HG03521 (cell line): ENCODE results near the gene SLC9A7.
"Not testable (repeated sequence)": the region's sequence is repeated elsewhere in the genome, so short reads cannot be mapped to it uniquely, and the experiment has no call there.

Experiments
- ATAC-seq: cut with Tn5 transposase; IDR thresholded peaks from one replicate; pipeline ENCODE4 v1.9.1; 2021; ENCODE audit warnings: mild to moderate bottlenecking, moderate library complexity; ENCODE audit not compliant: unreplicated experiment

Gene SLC9A7

GRCh38 chrX:46758956-46759644 lies at the start of gene SLC9A7:
SLC9A7 (minus strand) TSS chrX:46759118; CDS start chrX:46759029, 89 bp downstream.
- peak; percentile 66 for ATAC-seq

GRCh38 chrX:46805270-46805669 lies 46.4 kb upstream of the SLC9A7 start:
- ATAC-seq = no peak

- no peak for ATAC-seq
These were observed 44.2 kb upstream of the SLC9A7 start for GRCh38 chrX:46803140-46803539.

GRCh38 chrX:46796574-46797191 lies 37.8 kb upstream of the SLC9A7 start:
- no peak for ATAC-seq

- ATAC-seq = no peak
These were observed 34.6 kb upstream of the SLC9A7 start for GRCh38 chrX:46793386-46794143.

GRCh38 chrX:46792810-46793188 lies 33.9 kb upstream of the SLC9A7 start:
- ATAC-seq = no peak

- peak; percentile 50 for ATAC-seq
These were observed 33.2 kb upstream of the SLC9A7 start for GRCh38 chrX:46791927-46792809.

- ATAC-seq = no peak
These were observed 30.0 kb upstream of the SLC9A7 start for GRCh38 chrX:46788902-46789301.

GRCh38 chrX:46784437-46784836 lies 25.5 kb upstream of the SLC9A7 start:
- ATAC-seq = not testable (repeated sequence)

- ATAC-seq = no peak
These were observed 23.1 kb upstream of the SLC9A7 start for GRCh38 chrX:46782034-46782433.

GRCh38 chrX:46777971-46778810 lies 19.3 kb upstream of the SLC9A7 start:
- ATAC-seq = no peak

- no peak for ATAC-seq
These were observed 11.9 kb upstream of the SLC9A7 start for GRCh38 chrX:46770817-46771163.

- ATAC-seq = no peak
These were observed 11.3 kb upstream of the SLC9A7 start for GRCh38 chrX:46770000-46770816.

GRCh38 chrX:46762963-46763362 lies 4.0 kb upstream of the SLC9A7 start:
- no peak for ATAC-seq

GRCh38 chrX:46759645-46759974 lies 692 bp upstream of the SLC9A7 start:
- no peak for ATAC-seq

GRCh38 chrX:46758163-46758955 lies 559 bp downstream of the SLC9A7 start:
- ATAC-seq = peak; percentile 14

GRCh38 chrX:46757593-46757992 lies 1.3 kb downstream of the SLC9A7 start:
- no peak for ATAC-seq

- ATAC-seq = no peak
These were observed 1.9 kb downstream of the SLC9A7 start for GRCh38 chrX:46757052-46757451.

- ATAC-seq = no peak
These were observed 3.2 kb downstream of the SLC9A7 start for GRCh38 chrX:46755671-46756070.
